OCI-LY7 (cell line): Measurements from ENCODE around the gene ADAMTSL3.

Source experiments
- EZH2phosphoT487 ChIP-seq: fragments of 200-600 bp; sonication (generic); IDR thresholded peaks from 2 replicates; pipeline ENCODE4 v1.6.1; 2018; ENCODE audit warnings: low read depth, borderline replicate concordance, mild to moderate bottlenecking, mixed run types, antibody characterized with exemption, low read length, moderate library complexity, mixed read lengths
- TF ChIP-seq, protein P1 (sequence below): fragments of 200-600 bp; sonication (generic); conservative IDR thresholded peaks from 2 replicates; pipeline ENCODE4 v1.5.1; 2014; ENCODE audit warnings: mild to moderate bottlenecking, antibody characterized with exemption, low read length, moderate library complexity, mixed read lengths

GRCh38 chr15:83833569-83833968 is 179.6 kb downstream of the ADAMTSL3 start:
- TF ChIP-seq, protein P1, sequence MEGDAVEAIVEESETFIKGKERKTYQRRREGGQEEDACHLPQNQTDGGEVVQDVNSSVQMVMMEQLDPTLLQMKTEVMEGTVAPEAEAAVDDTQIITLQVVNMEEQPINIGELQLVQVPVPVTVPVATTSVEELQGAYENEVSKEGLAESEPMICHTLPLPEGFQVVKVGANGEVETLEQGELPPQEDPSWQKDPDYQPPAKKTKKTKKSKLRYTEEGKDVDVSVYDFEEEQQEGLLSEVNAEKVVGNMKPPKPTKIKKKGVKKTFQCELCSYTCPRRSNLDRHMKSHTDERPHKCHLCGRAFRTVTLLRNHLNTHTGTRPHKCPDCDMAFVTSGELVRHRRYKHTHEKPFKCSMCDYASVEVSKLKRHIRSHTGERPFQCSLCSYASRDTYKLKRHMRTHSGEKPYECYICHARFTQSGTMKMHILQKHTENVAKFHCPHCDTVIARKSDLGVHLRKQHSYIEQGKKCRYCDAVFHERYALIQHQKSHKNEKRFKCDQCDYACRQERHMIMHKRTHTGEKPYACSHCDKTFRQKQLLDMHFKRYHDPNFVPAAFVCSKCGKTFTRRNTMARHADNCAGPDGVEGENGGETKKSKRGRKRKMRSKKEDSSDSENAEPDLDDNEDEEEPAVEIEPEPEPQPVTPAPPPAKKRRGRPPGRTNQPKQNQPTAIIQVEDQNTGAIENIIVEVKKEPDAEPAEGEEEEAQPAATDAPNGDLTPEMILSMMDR, result no peak
- TF ChIP-seq EZH2phosphoT487, result no peak
